A549 (cell line): ENCODE measurements around the gene OR2T10. TPM values are rescaled to one million over a fixed set of nuclear protein-coding genes. Genes with fewer than 3 reads are reported as not detected.

ENCODE experiments used
- ATAC-seq, 2 experiments: fragments of 200-7000 bp in 1 of 2; fragments of >200 bp in 1 of 2; cut with Nextera tagmentation in 1 of 2; cut with Tn5 transposase in 1 of 2; 3 replicates each; pipeline versions ENCODE4 v1.8.0 to v1.9.1; 2018 to 2020; ENCODE audit warnings: mild to moderate bottlenecking in 1 of 2, moderate library complexity in 1 of 2
- CTCF ChIA-PET: fragments of 300-600 bp; sonication (Branson Sonifier 250); formaldehyde crosslinking; extraction: SDS; loops from one replicate; lab custom pipeline; 2021; ENCODE audit warnings: antibody characterized with exemption, inconsistent platforms; lab: Yijun Ruan, JAX
- POLR2A ChIA-PET: fragments of 350-600 bp; formaldehyde crosslinking; extraction: SDS; loops from one replicate; lab custom pipeline; 2021; ENCODE audit warnings: antibody characterized with exemption, inconsistent platforms; lab: Yijun Ruan, JAX
- DNase-seq, 2 experiments: peaks; one replicate each; pipeline versions ENCODE4 v3.0.0 to v3.0.0-alpha.2; 2011 to 2016; ENCODE audit warnings: low read depth in 1 of 2, low spot score in 1 of 2
- FAIRE-seq: peaks from 2 replicates; lab custom pipeline; 2011; peaks lifted over from hg19 to GRCh38; lab: Jason Lieb, UNC
- H3K27ac ChIP-seq, 2 experiments: fragments of >200 bp; sonication (Bioruptor Twin); formaldehyde crosslinking; 3 replicates each; pipeline ENCODE4 v1.5.1; 2016 to 2017
- H3K4me1 ChIP-seq: fragments of >200 bp; sonication (Bioruptor Twin); formaldehyde crosslinking; 3 replicates; pipeline ENCODE4 v1.6.1; 2016
- H3K4me2 ChIP-seq: fragments of >200 bp; sonication (Bioruptor Twin); formaldehyde crosslinking; 3 replicates; pipeline ENCODE4 v1.6.1; 2016
- H3K4me3 ChIP-seq: fragments of >200 bp; sonication (Bioruptor Twin); formaldehyde crosslinking; 3 replicates; pipeline ENCODE4 v1.5.1; 2016
- H3K9me3 ChIP-seq: fragments of >200 bp; sonication (Bioruptor Twin); formaldehyde crosslinking; 3 replicates; pipeline ENCODE4 v1.6.1; 2016
- CBX2 ChIP-seq: fragments of 200-600 bp; sonication (generic); IDR thresholded peaks from 2 replicates; pipeline ENCODE4 v1.6.1; 2016; ENCODE audit warnings: low read depth, mild to moderate bottlenecking, borderline replicate concordance
- CHD2 ChIP-seq: fragments of 150-350 bp; IDR thresholded peaks from 2 replicates; pipeline ENCODE4 v1.6.1; 2014; ENCODE audit warnings: low read length; ENCODE audit not compliant: partially characterized antibody
- CHD4 ChIP-seq: fragments of 200-600 bp; sonication (generic); IDR thresholded peaks from 2 replicates; pipeline ENCODE4 v1.6.1; 2016; ENCODE audit warnings: antibody characterized with exemption, mild to moderate bottlenecking, borderline replicate concordance
- CTCF ChIP-seq: fragments of >200 bp; sonication (Bioruptor Twin); formaldehyde crosslinking; IDR thresholded peaks from 3 replicates; pipeline ENCODE4 v1.5.1; 2016
- EHMT2 ChIP-seq: fragments of 200-600 bp; sonication (generic); IDR thresholded peaks from 2 replicates; pipeline ENCODE4 v1.6.1; 2016; ENCODE audit warnings: antibody characterized with exemption, low read depth, mild to moderate bottlenecking, moderate library complexity
- EP300 ChIP-seq, 2 experiments: fragments of >200 bp; sonication (Bioruptor Twin); formaldehyde crosslinking; IDR thresholded peaks; 2 replicates in 1 of 2; 3 replicates in 1 of 2; pipeline ENCODE4 v1.6.1; 2016 to 2017
- FOSL2 ChIP-seq, 2 experiments: fragments of 450-650 bp in 1 of 2; fragments of >200 bp in 1 of 2; sonication (Bioruptor Twin) in 1 of 2; formaldehyde crosslinking; IDR thresholded peaks; 2 replicates each; pipeline versions ENCODE4 v1.5.0 to v1.6.1; 2016 to 2020; ENCODE audit warnings: mild to moderate bottlenecking in 1 of 2, moderate library complexity in 1 of 2
- FOXS1 ChIP-seq: fragments of 250-450 bp; sonication (Bioruptor Pico); IDR thresholded peaks from 2 replicates; pipeline ENCODE4 v1.5.0; 2020; ENCODE audit warnings: mild to moderate bottlenecking, moderate library complexity
- HDAC2 ChIP-seq: fragments of 200-600 bp; sonication (generic); IDR thresholded peaks from 2 replicates; pipeline ENCODE4 v1.6.1; 2016
- HMGXB4 ChIP-seq: fragments of 250-450 bp; sonication (Bioruptor Pico); IDR thresholded peaks from 2 replicates; pipeline ENCODE4 v1.5.0; 2021; ENCODE audit warnings: mild to moderate bottlenecking, moderate library complexity, borderline replicate concordance
- NPAS2 ChIP-seq: fragments of 250-450 bp; sonication (Bioruptor Pico); IDR thresholded peaks from 2 replicates; pipeline ENCODE4 v1.8.0; 2022; ENCODE audit warnings: mild to moderate bottlenecking, moderate library complexity, borderline replicate concordance
- PBX3 ChIP-seq: IDR thresholded peaks from 2 replicates; pipeline ENCODE4 v1.6.1; 2012
- RAD21 ChIP-seq, 2 experiments: fragments of >200 bp in 1 of 2; sonication (Bioruptor Twin) in 1 of 2; formaldehyde crosslinking in 1 of 2; IDR thresholded peaks in 1 of 2; conservative IDR thresholded peaks in 1 of 2; 2 replicates in 1 of 2; 3 replicates in 1 of 2; pipeline ENCODE4 v1.6.1; 2012 to 2018; ENCODE audit warnings: inconsistent platforms in 1 of 2
- RARB ChIP-seq: fragments of 250-450 bp; sonication (Bioruptor Pico); IDR thresholded peaks from 2 replicates; pipeline ENCODE4 v1.8.0; 2021; ENCODE audit warnings: mild to moderate bottlenecking, moderate library complexity
- RCOR1 ChIP-seq: fragments of 150-350 bp; IDR thresholded peaks from 2 replicates; pipeline ENCODE4 v1.6.1; 2014; ENCODE audit warnings: antibody characterized with exemption, low read length, low read depth
- SMC3 ChIP-seq: fragments of >200 bp; sonication (Bioruptor Twin); formaldehyde crosslinking; IDR thresholded peaks from 3 replicates; pipeline ENCODE4 v1.6.1; 2018; ENCODE audit warnings: inconsistent platforms
- TFCP2L1 ChIP-seq: fragments of 250-450 bp; sonication (Bioruptor Pico); IDR thresholded peaks from 2 replicates; pipeline ENCODE4 v1.5.0; 2021; ENCODE audit warnings: mild to moderate bottlenecking
- USF2 ChIP-seq: fragments of 450-650 bp; IDR thresholded peaks from 2 replicates; pipeline ENCODE4 v1.6.1; 2014; ENCODE audit warnings: antibody characterized with exemption
- WGBS: methylation state at CpG from one replicate; pipeline ENCODE4 v1.1.6; 2017; ENCODE audit errors: missing lambda C conversion rate; 5-methylcytosine and 5-hydroxymethylcytosine counted together
- polyA plus RNA-seq, 4 experiments: library from polyadenylated mRNA; depleted of rRNA in 3 of 4; stranded (reverse); fragments of >200 nt; fragmentation: RNase III in 1 of 4; extraction: RNeasy Plus Mini Kit Qiagen cat#74134 plus additional on column Dnase treatment in 1 of 4; gene quantifications; 2 replicates in 3 of 4; 3 replicates in 1 of 4; pipeline ENCODE4 v1.2.3, GENCODE V29; 2011 to 2017

The OR2T10 gene
- polyA plus RNA-seq, 2 of the 4 experiments (the other 2 are of a cell fraction) = not detected

- ChIA-PET POLR2A (no interaction called here), CTCF (no interaction called here)
- Histone ChIP-seq H3K9me3 (no peaks in the 10 kb centered on the region), H3K4me3 (no peak overlapping the region), H3K4me1 (no peaks in the 10 kb centered on the region), H3K27ac (no peak overlapping the region), H3K4me2 (no peak overlapping the region)
- no peak for ATAC-seq
- WGBS = 10% methylated on average over 5 of the region's 5 CpGs
- FAIRE-seq = no peak
- TF ChIP-seq FOXS1 (CRISPR knock-in tag) (no peak), EHMT2 (no peak), PBX3 (no peak), EP300 (IDR thresholded peaks at IDR 0.05) (no peak), FOSL2 (IDR thresholded peaks at IDR 0.05) (no peak), FOSL2 (CRISPR knock-in tag; IDR thresholded peaks at IDR 0.05) (no peak), TFCP2L1 (CRISPR knock-in tag) (no peak)
- TF ChIP-seq, all 56 proteins: peak for 0
- no peak for DNase-seq
Measured at GRCh38 chr1:248625971-248626370, 28.5 kb upstream of the OR2T10 start.

GRCh38 chr1:248625166-248625565, 27.7 kb upstream of the OR2T10 start:
- Histone ChIP-seq H3K4me2 (no peak overlapping the region), H3K27ac (no peak overlapping the region), H3K4me3 (no peak overlapping the region)
- FAIRE-seq = no peak
- no peak for ATAC-seq
- WGBS = 11% methylated on average over 4 of the region's 4 CpGs
- CTCF ChIA-PET = no interaction called here
- TF ChIP-seq CHD4 = no peak
- no peak for TF ChIP-seq HMGXB4 (CRISPR knock-in tag)
- TF ChIP-seq CBX2 = no peak
- no peak for TF ChIP-seq RAD21 (conservative IDR thresholded peaks at IDR 0.05 in 1 of 2, IDR thresholded peaks at IDR 0.05 in 1 of 2)
- no peak for TF ChIP-seq RARB
- no peak for TF ChIP-seq NPAS2
- no peak for TF ChIP-seq USF2
- no peak for TF ChIP-seq CHD2
- no peak for TF ChIP-seq RCOR1
- TF ChIP-seq HDAC2 = no peak
- TF ChIP-seq, all 56 proteins: peak for 0
- H3K4me1 ChIP-seq = no peaks in the 10 kb centered on the region
- H3K9me3 ChIP-seq = no peaks in the 10 kb centered on the region
- POLR2A ChIA-PET = no interaction called here
- DNase-seq = no peak

GRCh38 chr1:248622570-248623001, 25.1 kb upstream of the OR2T10 start:
- ATAC-seq (peak; percentile 82 to 85), DNase-seq (peak; percentile 44 to 54), FAIRE-seq (peak; percentile 77)
- H3K27ac ChIP-seq = no peak overlapping the region
- TF ChIP-seq CTCF (peak; percentile 43), SMC3 (peak; percentile 46; the same call in 2 of the 3 replicates), RAD21 (conservative IDR thresholded peaks at IDR 0.05 in 1 of 2, IDR thresholded peaks at IDR 0.05 in 1 of 2) (peak; percentile 53 to 67), EHMT2 (no peak)
- H3K4me1 ChIP-seq = no peaks in the 10 kb centered on the region
- WGBS = 59% methylated on average over 4 of the region's 4 CpGs
- no peaks in the 10 kb centered on the region for H3K9me3 ChIP-seq
- POLR2A ChIA-PET = no interaction called here
- no peak overlapping the region for H3K4me2 ChIP-seq
- H3K4me3 ChIP-seq = no peak overlapping the region
- CTCF ChIA-PET = interaction anchor here (0.7 to 2.2 kb wide), 4 partner anchors 8 to 245 kb away, joined by 3 to 12 read pairs (median 6); no protein-coding TSS in a partner anchor
